Astrocyte (in vitro differentiated cells and primary cell): ENCODE measurements around the gene CENPT. TPM values are rescaled to one million over a fixed set of nuclear protein-coding genes. Genes with fewer than 3 reads are reported as not detected.

ENCODE experiments used
- DNase-seq: peaks from one replicate; pipeline ENCODE4 v3.0.0-alpha.2; 2010; ENCODE audit warnings: low read depth
- FAIRE-seq: peaks from 2 replicates; lab custom pipeline; 2011; peaks lifted over from hg19 to GRCh38; lab: Jason Lieb, UNC
- H2AFZ ChIP-seq: 2 replicates; pipeline ENCODE4 v1.6.0; 2012; ENCODE audit warnings: low read depth, low read length, inconsistent platforms
- H3K27ac ChIP-seq: 2 replicates; pipeline ENCODE4 v1.5.1; 2011; ENCODE audit warnings: low read depth, low read length, inconsistent platforms
- H3K27me3 ChIP-seq: 2 replicates; pipeline ENCODE4 v1.6.0; 2011; ENCODE audit warnings: low read length, inconsistent platforms; ENCODE audit not compliant: insufficient read depth
- H3K36me3 ChIP-seq: 2 replicates; pipeline ENCODE4 v1.5.1; 2011; ENCODE audit warnings: low read length, inconsistent platforms; ENCODE audit not compliant: insufficient read depth
- H3K4me1 ChIP-seq: 2 replicates; pipeline ENCODE4 v1.5.1; 2011; ENCODE audit warnings: low read length, inconsistent platforms; ENCODE audit not compliant: insufficient read depth
- H3K4me2 ChIP-seq: 2 replicates; pipeline ENCODE4 v1.6.0; 2012; ENCODE audit warnings: low read length, inconsistent platforms
- H3K4me3 ChIP-seq: 2 replicates; pipeline ENCODE4 v1.5.1; 2011; ENCODE audit warnings: low read depth, mild to moderate bottlenecking, low read length, inconsistent platforms; ENCODE audit not compliant: insufficient read depth
- H3K79me2 ChIP-seq: 2 replicates; pipeline ENCODE4 v1.6.0; 2012; ENCODE audit warnings: mild to moderate bottlenecking, low read length, inconsistent platforms; ENCODE audit not compliant: insufficient read depth
- H3K9ac ChIP-seq: 2 replicates; pipeline ENCODE4 v1.6.0; 2012; ENCODE audit warnings: mild to moderate bottlenecking, low read length, inconsistent platforms
- H3K9me3 ChIP-seq: 2 replicates; pipeline ENCODE4 v1.5.1; 2012; ENCODE audit warnings: low read depth, mild to moderate bottlenecking, low read length, inconsistent platforms; ENCODE audit not compliant: insufficient read depth
- H4K20me1 ChIP-seq: 2 replicates; pipeline ENCODE4 v1.6.0; 2012; ENCODE audit warnings: low read length, inconsistent platforms; ENCODE audit not compliant: insufficient read depth
- H3K27ac Mint-ChIP-seq: one replicate; pipeline ENCODE4 v1.8.0; 2021; ENCODE audit warnings: mild to moderate bottlenecking, mixed read lengths; ENCODE audit not compliant: unreplicated experiment
- H3K27me3 Mint-ChIP-seq: one replicate; pipeline ENCODE4 v1.8.0; 2021; ENCODE audit warnings: low read depth, mixed read lengths; ENCODE audit not compliant: unreplicated experiment
- H3K36me3 Mint-ChIP-seq: one replicate; pipeline ENCODE4 v1.8.0; 2021; ENCODE audit warnings: low read depth, mixed read lengths; ENCODE audit not compliant: unreplicated experiment
- H3K4me1 Mint-ChIP-seq: one replicate; pipeline ENCODE4 v1.8.0; 2021; ENCODE audit warnings: low read depth, mixed read lengths; ENCODE audit not compliant: unreplicated experiment
- H3K4me3 Mint-ChIP-seq: one replicate; pipeline ENCODE4 v1.8.0; 2021; ENCODE audit warnings: mild to moderate bottlenecking, moderate library complexity, mixed read lengths; ENCODE audit not compliant: unreplicated experiment
- H3K9me3 Mint-ChIP-seq: one replicate; pipeline ENCODE4 v1.8.0; 2021; ENCODE audit warnings: mild to moderate bottlenecking, mixed read lengths; ENCODE audit not compliant: unreplicated experiment
- EZH2 ChIP-seq: IDR thresholded peaks from 2 replicates; pipeline ENCODE4 v1.6.1; 2012; ENCODE audit warnings: mild to moderate bottlenecking, low read length, inconsistent platforms; ENCODE audit not compliant: insufficient read depth
- total RNA-seq: library from RNA; stranded (reverse); gene quantifications from 2 replicates; pipeline ENCODE4 v1.2.1, GENCODE V29; 2021
- TF ChIP-seq, protein P1 (sequence below): IDR thresholded peaks from 2 replicates; pipeline ENCODE4 v1.5.1; 2011; ENCODE audit warnings: low read depth, mild to moderate bottlenecking, inconsistent platforms, low read length, moderate library complexity; ENCODE audit not compliant: insufficient read depth

Gene CENPT
- total RNA-seq, 1 donor from 2014 or later: 79.3 TPM

DNA sequence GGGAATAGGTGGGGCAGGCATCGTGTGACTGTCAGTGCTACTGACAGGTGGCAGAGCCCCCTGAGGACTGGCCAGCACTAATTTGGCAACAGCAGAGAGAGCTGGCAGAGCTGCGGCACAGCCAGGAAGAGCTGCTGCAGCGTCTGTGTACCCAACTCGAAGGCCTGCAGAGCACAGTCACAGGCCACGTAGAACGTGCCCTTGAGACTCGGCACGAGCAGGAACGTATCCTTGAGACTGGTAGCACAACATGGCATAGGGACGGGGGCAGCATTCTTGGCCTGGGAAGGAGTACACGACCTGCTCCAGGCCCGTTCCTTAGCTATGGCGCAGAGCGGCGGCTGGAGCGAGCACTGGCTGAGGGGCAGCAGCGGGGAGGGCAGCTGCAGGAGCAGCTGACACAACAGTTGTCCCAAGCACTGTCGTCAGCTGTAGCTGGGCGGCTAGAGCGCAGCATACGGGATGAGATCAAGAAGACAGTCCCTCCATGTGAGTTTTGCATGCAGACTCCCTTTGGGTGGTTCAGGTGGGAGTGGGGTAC lies 34.2 kb upstream of the CENPT start:
- H3K27ac ChIP-seq: no peak overlapping the region
- TF ChIP-seq, protein P1, sequence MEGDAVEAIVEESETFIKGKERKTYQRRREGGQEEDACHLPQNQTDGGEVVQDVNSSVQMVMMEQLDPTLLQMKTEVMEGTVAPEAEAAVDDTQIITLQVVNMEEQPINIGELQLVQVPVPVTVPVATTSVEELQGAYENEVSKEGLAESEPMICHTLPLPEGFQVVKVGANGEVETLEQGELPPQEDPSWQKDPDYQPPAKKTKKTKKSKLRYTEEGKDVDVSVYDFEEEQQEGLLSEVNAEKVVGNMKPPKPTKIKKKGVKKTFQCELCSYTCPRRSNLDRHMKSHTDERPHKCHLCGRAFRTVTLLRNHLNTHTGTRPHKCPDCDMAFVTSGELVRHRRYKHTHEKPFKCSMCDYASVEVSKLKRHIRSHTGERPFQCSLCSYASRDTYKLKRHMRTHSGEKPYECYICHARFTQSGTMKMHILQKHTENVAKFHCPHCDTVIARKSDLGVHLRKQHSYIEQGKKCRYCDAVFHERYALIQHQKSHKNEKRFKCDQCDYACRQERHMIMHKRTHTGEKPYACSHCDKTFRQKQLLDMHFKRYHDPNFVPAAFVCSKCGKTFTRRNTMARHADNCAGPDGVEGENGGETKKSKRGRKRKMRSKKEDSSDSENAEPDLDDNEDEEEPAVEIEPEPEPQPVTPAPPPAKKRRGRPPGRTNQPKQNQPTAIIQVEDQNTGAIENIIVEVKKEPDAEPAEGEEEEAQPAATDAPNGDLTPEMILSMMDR: no peak
- TF ChIP-seq EZH2: no peak
- peaks cover 6% of the 10 kb centered on the region for H3K4me1 ChIP-seq
- DNase-seq: no peak
- H3K36me3 Mint-ChIP-seq: peaks cover 25% of the 10 kb centered on the region
- H4K20me1 ChIP-seq: peaks cover 64% of the 10 kb centered on the region
- H3K36me3 ChIP-seq: peaks cover 36% of the 10 kb centered on the region
- H3K4me3 ChIP-seq: no peak overlapping the region
- H3K4me3 Mint-ChIP-seq: no peak overlapping the region
- no peaks in the 10 kb centered on the region for H3K9me3 ChIP-seq
- H2AFZ ChIP-seq: no peak overlapping the region
- peaks cover 7% of the 10 kb centered on the region for H3K4me1 Mint-ChIP-seq
- H3K27me3 ChIP-seq: no peaks in the 10 kb centered on the region
- no peak overlapping the region for H3K27ac Mint-ChIP-seq
- H3K27me3 Mint-ChIP-seq: no peaks in the 10 kb centered on the region
- FAIRE-seq: no peak
- no peak overlapping the region for H3K9ac ChIP-seq
- H3K9me3 Mint-ChIP-seq: no peaks in the 10 kb centered on the region
- no peak overlapping the region for H3K4me2 ChIP-seq
- H3K79me2 ChIP-seq: peaks cover 12% of the 10 kb centered on the region

- Histone ChIP-seq H3K27me3 (no peaks in the 10 kb centered on the region), H3K27ac (no peak overlapping the region), H3K4me3 (no peak overlapping the region), H3K36me3 (peaks cover 38% of the 10 kb centered on the region), H3K9me3 (no peaks in the 10 kb centered on the region), H3K79me2 (peaks cover 24% of the 10 kb centered on the region), H3K9ac (no peak overlapping the region), H3K4me2 (no peak overlapping the region), H2AFZ (no peak overlapping the region), H4K20me1 (peaks cover 75% of the 10 kb centered on the region), H3K4me1 (peaks cover 6% of the 10 kb centered on the region)
- no peak overlapping the region for H3K4me3 Mint-ChIP-seq
- FAIRE-seq: no peak
- no peak for DNase-seq
- H3K4me1 Mint-ChIP-seq: peaks cover 7% of the 10 kb centered on the region
- no peaks in the 10 kb centered on the region for H3K9me3 Mint-ChIP-seq
- no peak for TF ChIP-seq EZH2
- TF ChIP-seq, protein P1: no peak
- H3K27me3 Mint-ChIP-seq: no peaks in the 10 kb centered on the region
- H3K36me3 Mint-ChIP-seq: peaks cover 27% of the 10 kb centered on the region
- H3K27ac Mint-ChIP-seq: no peak overlapping the region
Observed at GRCh38 chr16:67880584-67880983, 33.1 kb upstream of the CENPT start.

GRCh38 chr16:67879936-67880335 lies 32.4 kb upstream of the CENPT start:
- Histone ChIP-seq H3K4me2 (no peak overlapping the region), H3K4me3 (no peak overlapping the region), H3K36me3 (peaks cover 38% of the 10 kb centered on the region), H2AFZ (no peak overlapping the region), H3K79me2 (peaks cover 30% of the 10 kb centered on the region), H3K27me3 (no peaks in the 10 kb centered on the region), H3K4me1 (peaks cover 5% of the 10 kb centered on the region), H3K27ac (no peak overlapping the region), H4K20me1 (peaks cover 77% of the 10 kb centered on the region), H3K9me3 (no peaks in the 10 kb centered on the region), H3K9ac (no peak overlapping the region)
- Mint-ChIP-seq H3K9me3 (no peaks in the 10 kb centered on the region), H3K36me3 (peaks cover 27% of the 10 kb centered on the region), H3K27me3 (no peaks in the 10 kb centered on the region), H3K4me3 (no peak overlapping the region), H3K4me1 (peaks cover 13% of the 10 kb centered on the region), H3K27ac (no peak overlapping the region)
- no peak for TF ChIP-seq EZH2
- TF ChIP-seq, protein P1: no peak
- FAIRE-seq: no peak
- DNase-seq: no peak
